ENCODE measurements around the gene GOLPH3. TPM values are rescaled to one million over a fixed set of nuclear protein-coding genes. Genes with fewer than 3 reads are reported as not detected.

The GOLPH3 gene
- 63.0 and 106 TPM in 2 replicates for total RNA-seq

DNA sequence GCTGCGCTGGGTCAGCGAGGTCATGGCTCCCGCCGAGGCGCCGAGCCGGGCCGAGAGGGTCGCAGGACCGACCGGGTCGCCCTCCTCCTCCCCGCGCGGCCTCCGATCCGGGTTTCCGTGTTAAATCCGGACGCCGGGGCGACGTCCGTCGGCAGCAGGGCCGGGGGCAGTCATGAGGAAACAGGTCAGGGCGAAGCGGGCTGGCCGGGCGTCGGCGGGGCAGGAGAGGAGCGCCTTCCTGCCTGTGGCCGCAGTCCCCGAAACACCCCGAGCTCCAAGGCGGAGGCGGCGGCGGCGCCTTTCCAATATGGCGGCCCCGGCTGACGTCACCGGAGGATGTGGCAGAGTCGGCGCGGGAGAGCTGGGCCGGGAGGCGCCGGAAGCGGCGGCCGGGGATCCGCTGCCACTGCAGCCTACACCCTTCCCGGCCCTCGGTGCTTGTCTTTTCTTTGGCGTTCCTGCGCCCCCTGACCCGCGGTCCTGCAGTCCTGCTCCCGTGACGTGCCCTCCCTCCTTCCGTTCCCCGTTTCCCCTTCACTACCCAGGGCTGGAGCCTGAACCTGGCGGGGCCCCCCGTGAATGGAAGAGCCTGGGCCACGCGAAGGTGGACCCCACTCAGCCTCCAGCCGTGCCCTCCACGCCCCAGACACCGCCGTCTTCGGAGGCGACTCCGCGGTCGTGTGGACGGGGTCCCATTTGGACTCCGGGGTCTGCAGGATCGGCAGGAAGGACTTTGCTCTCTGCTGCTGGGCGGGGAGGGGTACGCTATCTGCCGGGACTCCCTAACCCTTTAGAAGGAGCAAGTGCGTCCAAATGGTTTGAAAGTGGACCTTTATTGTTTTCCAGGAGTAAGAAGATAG is at the start of gene GOLPH3:
Gene GOLPH3 (minus strand): TSS at position 309 of the 860 bp plus-strand sequence. CDS start 285 bp downstream, at position 24.

Small RNA genes lying within 50 kb of the gene (small RNA-seq; reads per million reads assigned to genes)
- gene RF00019 (ENCODE audit: low replicate concordance) = not detected

Other genes starting within 250 kb of the GOLPH3 start
- 18.6 and 26.2 TPM in 2 replicates for gene MTMR12, start 138.6 kb upstream of the GOLPH3 start, total RNA-seq

All from placental pericyte (primary cell).